IPS-11a (cell line): Measurements from ENCODE around the gene LEKR1.
"Not testable (repeated sequence)": the region's sequence is repeated elsewhere in the genome, so short reads cannot be mapped to it uniquely, and the experiment has no call there.

Experiments
- H3K4me3 ChIP-seq: one replicate; pipeline ENCODE4 v1.5.1; 2013; ENCODE audit warnings: low read depth, low read length, control low read depth

Gene LEKR1

DNA sequence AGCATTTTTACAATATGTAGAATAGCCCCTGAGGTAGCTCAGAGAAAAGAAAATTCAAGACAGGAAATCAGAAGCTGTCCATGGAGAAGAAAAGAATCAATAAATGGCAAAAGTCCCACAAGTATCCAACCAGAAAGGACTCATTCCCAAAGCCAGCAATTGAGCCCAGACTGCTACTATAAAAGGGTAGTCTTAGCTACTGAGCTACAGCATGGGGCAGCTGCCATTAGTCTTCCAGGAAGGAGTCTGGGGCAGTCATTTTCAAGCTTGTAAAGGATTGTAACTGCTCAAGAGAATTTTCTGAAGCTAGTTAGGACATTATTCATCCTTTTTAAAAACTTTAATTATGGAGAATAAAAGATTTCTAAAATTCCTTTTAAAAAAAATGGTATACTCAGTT is 10.5 kb downstream of the LEKR1 start:
- H3K4me3 ChIP-seq, result no peak overlapping the region

DNA sequence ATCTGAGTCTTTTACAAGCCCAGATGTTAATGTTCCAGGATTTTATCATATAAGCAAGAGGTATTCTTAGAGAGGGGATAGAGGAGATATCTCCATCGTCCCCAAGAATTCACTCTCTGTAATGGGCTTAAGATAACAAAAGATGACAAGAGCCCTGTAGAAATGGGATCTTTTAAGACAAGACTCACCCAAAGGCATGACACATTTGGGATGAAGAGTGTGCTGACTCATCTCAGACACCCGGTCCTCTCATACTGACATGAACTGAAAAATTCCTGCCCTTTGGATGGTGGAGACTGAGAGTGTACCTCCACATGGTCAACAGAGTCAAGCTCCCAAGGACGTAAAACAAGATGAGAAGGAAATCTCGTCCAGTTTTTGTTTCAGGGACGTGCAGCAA is 11.0 kb downstream of the LEKR1 start:
- H3K4me3 ChIP-seq, result no peak overlapping the region

DNA sequence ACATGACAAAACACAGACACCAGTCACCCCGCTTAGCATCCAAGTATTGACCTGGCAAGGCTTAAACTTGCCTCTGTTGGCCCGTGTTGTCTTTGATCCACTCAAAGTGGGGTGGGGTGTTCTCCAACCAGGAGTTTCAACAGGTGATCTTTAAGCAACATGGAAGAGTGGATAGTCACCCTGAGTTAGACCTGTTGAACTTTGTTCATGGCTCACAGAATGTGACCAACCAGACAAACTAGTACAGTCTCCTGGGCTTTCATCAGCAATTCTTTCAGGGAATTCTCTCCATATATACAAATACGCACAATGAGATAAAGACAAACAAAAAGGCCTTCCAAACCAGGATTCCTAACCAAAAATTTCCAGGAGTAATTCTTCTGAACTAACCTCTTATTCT is 11.9 kb downstream of the LEKR1 start:
- no peak overlapping the region for H3K4me3 ChIP-seq

DNA sequence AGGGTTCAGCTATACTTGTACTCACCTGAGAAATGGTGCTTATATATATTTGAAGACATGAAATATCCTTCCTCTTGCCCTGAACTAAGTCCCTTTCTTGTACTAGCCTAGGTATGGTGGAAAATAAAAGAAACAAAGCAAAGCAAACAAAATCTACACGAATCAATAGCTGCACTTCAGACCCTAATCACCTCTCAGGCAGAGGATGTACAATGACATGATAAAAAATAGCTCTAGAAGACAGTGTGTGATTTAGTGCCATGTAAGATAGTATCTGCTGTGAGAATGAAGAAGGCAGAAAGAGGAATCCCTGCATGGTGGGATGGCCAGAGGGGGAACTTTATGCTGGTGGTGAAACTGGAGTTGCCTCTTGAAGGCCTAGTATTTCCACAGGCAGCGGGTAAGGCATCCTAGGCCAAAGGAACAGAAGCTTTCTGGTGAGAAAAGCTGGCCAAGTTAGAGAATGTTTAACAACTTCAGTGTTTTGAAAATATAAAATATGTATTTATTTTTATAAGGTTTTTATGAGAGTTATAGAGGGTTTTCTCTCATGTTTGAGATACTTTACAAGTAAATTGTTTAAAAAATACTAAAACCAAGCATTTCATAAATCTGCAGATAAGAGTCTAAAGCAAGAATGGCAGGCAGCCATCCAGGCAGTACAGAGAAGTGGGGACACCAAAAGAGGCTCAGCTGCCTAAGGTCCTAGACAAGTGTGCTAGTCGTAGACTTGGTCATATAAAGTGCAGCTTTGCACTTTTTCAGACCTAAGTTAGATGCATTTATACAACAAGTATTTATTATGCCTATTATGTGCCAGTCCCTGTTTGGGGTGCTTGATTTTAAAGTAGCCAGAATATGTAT is 14.9 kb downstream of the LEKR1 start:
- no peak overlapping the region for H3K4me3 ChIP-seq

DNA sequence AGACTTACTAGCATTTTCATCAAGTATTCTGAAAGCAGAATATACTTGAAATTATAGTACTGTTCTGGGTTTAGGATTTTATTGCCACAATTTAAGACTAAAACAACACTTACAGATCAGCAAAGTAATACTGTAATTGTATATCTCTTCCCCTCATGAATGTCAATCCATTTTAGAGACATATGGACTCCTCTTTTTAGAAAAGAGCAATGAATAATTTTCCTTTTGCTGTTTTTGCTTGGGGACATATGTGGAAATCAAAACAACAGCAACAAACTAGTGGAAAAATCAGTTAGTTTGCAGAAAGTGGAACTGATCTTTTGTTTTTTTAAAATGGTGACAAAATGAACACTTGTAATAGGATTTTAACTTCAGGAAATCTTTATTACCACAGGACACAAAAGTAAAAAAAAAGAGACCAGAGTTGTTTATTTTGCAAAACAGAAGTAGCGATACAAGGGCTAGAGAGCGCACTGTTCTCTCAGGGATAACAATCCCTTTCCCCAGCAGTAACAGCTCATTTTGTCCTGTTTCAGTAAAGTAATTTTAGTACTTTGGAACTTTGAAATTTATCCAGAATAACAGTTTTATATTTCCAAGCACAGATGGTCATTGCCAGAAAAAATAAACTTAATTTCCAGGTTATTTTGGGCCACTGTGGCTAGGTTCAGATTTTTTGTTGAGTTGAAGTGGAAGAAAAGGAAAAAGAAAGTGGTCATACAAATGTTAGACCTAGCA is 17.1 kb downstream of the LEKR1 start:
- H3K4me3 ChIP-seq, result no peak overlapping the region

DNA sequence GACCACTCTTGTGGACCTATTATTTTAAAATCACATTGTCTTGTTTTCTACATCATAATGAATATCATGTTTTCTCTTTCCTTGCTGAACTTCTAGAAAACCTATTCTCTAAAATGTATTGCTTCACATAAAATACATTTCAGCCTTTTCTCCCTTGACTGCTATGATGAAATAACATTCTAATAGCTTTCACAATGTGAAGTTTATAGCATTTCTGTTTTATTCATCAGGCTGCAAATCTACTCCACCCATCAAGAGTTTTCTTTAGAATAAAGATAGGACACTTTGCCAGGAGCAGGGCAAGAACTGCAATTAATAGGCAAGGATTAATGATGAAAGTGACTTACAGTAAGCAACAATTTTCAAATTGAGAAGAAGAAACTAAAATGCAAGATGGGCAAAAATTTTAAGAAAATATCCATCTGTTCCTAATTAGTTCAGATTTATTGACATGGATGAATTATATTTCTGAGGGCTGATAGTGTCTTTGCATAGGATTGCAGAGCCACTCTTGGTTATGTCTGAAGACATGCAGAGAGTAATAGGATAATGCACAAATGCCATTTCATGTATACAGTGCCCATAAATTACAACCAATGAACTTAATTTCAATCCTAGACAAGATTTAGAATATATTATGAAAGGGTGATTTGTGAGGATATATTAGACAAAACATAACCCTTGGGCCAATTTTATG is 21.7 kb downstream of the LEKR1 start:
- no peak overlapping the region for H3K4me3 ChIP-seq

DNA sequence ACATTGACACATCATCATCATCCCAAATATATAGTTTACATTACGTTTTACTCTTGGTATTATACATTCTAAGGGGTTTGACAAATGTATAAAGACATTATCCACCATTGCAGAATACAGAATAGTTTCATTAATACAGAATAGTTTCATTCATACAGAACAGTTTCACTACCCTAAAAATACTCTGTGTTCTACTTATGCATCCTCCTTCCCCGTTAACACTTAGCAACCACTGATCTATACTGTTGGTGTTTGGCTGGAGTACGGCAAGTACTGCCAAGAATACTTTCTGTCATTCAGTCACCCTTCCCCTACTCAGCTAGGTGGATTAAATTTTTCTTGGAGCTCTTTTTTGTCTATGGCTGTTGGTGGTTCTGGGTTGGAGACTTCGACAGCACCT is 33.4 kb downstream of the LEKR1 start:
- H3K4me3 ChIP-seq, result no peak overlapping the region

DNA sequence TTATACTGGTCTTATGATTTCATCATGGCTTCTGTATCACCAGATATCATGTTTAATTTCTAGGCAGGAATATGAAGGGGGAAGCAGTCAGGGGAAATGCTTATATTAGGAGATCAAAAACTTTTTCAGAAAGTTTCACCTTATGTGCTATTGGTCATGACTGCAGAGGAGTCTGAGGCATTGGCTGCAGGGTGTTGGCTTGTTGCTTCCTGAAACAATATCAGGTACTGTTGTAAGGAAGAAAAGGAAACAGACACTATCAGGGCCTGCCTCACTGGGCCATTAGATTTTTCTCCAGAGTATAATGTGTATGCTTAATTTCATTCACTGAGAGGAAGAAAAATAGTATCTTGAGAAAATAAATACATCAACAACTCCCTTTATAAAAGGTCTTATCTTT is 34.7 kb downstream of the LEKR1 start:
- H3K4me3 ChIP-seq, result no peak overlapping the region

DNA sequence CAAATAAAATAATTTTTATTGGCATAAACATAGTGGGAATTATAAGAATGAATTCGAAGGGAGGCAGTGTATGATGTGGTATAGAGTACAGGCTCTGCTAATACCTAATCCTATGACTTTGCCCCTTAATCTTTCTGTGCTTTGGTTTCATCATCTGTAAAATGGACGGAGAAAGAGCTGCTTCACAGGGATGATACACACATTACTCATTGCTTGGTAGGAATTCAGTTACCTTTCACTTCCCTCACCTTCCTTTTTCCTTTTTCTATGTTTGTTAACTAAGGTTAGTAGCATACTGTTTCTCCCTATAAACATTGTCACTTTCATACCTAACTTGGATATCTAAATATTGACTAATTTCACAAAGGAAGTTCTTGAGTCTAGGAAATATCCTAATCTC is 36.2 kb downstream of the LEKR1 start:
- no peak overlapping the region for H3K4me3 ChIP-seq

DNA sequence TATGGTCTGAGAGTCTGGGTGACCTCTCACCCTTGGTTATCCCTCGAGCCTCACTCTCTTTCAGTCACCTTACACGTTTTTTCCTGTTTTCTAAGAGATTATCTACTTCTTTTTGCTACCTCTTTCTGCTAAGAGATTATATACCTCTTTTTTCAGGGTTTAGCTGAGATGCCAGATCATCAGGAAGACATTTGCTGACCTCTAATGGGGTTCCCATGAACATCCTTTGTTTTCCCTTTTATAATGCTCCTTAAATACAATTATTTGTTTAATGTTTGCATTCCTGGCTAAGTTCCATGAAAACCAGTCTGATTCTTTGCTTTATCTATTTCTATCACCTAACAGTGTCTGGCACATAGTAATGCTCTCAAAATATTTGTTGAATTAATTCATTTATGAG is 39.6 kb downstream of the LEKR1 start:
- no peak overlapping the region for H3K4me3 ChIP-seq

DNA sequence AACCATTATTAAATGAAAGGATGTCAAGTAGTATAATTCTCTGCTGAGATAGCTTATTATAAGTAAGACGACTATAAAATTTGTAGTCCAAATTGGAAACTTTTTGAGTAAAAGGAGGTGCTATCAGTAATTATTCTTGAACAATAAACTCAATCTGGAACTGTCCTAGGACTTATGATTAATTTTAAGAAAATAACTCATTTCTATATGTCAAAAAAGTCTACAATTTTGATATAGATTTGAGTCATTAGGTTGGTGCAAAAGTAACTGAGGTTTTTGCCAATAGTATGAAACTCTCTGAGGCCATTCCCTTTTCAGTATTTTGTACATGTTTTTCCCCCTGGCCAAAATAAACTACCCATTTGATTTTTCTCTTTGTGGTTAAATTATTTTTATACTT is 41.0 kb downstream of the LEKR1 start:
- no peak overlapping the region for H3K4me3 ChIP-seq

DNA sequence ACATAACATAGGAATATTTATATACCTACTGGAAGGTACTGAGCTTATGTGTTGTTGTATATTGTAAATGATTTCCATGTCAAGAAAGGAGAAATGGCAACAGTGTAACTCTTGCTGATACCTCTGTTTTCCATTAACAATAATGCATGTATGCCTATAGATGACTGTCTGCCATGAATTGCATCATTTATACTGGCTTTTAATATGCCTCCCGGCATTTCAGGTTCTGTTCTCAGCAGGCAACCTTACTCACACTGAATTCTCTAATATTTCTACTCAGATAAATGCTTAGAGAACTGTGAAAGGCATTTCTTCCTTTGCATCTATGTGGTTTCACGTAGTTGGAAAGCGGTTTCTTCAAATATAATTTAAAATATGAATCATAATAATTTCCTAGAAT is 41.8 kb downstream of the LEKR1 start:
- no peak overlapping the region for H3K4me3 ChIP-seq

DNA sequence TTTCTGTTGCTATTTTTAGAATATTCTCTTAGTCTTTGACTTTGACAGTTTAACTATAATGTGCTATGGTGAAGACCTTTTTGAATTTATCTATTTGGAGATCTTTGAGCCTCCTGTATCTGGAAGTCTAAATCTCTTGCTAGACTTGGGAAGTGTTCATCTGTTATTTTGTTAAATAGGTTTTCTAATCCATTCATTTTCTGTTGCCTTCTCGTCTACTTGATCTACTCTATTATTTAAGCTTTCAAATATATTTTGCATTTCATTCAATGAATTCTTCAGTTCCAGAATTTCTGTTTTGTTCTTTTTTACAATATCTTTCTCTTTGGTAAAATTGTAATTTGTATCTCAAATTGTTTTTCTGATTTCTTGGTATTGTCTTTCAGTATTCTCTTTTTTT is 47.8 kb downstream of the LEKR1 start:
- H3K4me3 ChIP-seq, result no peak overlapping the region

DNA sequence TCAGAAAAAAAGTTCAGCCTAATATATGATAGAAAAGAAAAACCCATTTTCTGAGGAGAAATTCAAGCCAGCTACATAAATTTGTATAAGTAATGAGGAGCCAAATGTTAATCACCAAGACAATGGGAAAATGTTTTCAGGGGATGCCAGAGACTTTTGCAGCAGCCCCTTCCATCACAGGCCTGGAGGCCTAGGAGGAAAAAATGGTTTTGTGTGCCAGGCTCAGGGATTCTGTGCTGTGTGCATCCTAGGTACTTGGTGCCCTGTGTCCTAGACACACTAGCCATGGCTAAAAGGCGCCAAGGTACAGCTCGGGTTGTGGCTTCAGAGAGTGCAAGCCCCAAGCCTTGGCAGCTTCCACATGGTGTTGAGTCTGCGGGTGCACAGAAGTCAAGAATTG is 53.3 kb downstream of the LEKR1 start:
- not testable (repeated sequence) for H3K4me3 ChIP-seq

DNA sequence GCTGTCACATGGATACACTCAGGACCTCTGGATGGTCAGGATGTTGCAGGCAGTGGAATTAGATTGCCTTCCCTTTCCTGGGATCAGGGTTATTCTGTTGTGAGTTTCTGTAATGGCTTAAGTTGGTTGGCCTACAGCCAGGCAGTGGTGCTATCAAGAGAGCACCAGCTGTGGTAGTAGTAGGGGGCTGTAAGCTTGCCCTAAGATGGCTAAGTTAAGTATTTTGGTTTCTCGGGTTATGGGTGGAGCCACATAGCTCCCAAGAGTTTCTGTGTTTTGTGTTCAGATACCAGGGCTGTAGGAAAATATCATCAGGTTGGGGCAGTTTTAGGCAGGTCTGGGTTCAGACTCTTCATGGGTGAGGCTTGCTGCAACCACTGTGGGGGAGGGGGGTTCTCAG is 59.6 kb downstream of the LEKR1 start:
- no peak overlapping the region for H3K4me3 ChIP-seq

DNA sequence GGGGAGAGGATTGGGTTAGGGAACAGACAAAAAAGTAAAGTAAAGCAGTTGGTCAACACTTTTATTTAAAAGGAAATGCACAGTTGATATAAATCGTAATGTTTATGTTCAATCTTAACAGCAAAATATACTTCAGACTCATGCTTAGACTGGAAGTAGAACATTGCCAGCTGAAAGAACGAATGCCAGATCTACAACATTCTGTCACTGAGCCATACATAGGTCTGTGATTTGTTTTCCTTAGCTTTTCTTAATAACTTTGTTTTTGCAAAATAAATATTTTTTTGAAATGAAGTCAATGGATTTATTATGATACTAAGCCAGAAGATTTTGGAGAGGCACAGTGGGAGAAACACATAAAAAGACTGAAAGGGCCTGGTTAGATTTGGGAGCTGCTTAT is 62.0 kb downstream of the LEKR1 start:
- H3K4me3 ChIP-seq, result no peak overlapping the region

DNA sequence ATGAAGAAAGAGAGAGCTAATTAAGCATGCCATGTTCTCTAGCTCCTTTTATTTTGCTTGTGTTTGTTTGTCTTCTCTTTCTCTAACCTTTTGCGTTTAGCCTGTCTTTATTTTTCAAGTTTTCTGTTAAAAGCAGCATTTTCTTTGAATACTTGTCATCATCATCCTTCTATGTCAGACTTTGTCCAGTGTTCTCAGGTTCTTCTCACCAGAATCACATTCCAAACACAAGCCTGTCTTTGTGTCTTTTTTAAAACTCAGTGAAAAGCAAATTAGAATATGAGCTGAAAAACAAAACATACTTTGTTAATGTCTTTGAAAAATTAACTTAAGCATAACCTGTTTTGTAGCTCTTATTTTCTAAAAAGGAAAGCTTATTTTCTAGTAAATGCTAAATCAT is 62.4 kb downstream of the LEKR1 start:
- no peak overlapping the region for H3K4me3 ChIP-seq

DNA sequence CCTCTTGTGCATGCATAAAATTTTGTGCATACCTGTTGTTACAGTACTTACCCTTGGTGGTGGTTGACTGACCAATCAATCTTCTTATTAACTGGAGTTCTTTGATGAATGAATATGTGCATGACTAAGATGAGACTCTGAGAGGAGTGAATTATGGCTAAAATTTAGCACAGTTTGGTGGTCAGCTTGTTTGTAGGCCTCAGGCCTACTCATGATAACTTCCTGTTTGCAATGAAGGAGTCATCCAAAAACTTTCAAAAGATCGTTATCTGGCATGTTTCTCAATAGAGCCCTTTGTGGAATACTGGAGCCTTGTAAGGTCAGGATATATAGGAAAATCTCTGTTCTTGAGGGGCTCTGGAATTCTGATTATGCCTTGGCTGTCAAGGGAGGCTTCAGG is 66.5 kb downstream of the LEKR1 start:
- no peak overlapping the region for H3K4me3 ChIP-seq

DNA sequence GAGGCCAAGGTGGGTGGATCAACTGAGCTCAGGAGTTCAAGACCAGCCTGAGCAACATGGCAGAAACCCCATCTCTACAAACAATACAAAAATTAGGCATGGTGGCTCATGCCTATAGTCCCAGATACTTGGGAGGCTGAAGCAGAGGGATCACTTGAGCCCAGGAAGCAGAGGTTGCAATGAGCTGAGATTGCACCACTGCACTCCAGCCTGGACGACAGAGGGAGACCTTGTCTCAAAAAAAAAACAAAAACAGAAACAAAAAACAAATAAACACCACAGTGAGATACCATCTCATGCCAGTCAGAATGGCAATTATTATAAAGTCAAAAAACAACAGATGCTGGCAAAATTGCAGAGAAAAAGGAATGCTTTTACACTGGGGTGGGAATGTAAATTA is 69.2 kb downstream of the LEKR1 start:
- not testable (repeated sequence) for H3K4me3 ChIP-seq

DNA sequence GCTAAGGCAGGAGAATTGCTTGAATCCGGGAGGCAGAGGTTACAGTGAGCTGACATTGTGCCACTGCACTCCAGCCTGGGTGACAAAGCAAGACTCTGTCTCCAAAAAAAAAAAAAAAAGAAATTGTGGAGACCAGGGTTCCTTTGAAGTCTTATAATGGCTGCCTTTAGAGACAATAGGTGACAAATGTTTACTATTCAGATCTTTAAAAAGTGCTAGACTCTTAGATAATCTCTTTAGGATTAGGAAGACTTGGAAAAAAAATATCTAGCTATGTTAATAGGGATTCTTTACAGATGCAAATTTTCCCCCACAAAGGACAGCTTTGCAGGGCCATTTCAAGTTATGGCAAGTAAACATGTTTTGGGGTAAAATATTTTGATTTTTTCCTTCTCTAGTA is 71.7 kb downstream of the LEKR1 start:
- not testable (repeated sequence) for H3K4me3 ChIP-seq

DNA sequence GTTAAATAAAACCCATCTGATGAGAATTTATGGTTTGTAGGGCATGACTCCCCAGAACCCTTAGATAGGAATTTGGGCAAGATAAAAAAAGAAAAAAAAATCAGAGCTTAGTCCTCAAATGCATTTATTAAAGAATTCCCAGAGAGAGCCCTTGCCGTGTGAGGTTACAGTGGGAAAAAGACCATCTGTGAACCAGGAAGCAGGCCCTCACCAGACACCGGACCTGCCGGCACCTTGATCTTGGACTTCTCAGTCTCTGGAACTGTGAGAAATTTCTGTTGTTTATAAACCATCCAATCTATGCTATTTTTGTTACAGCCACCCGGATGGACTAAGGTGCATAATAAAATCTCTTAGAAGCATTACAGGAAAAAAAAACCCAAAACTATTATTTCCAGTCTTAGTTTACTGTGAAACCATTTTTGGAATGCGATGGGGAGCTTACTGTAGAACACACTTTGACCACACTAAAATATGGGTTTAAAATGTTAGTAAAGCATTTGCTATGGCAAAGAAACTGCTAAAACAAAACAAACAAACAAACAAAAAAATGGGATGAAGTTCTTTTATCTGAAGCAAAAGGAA is 72.2 kb downstream of the LEKR1 start:
- no peak overlapping the region for H3K4me3 ChIP-seq

DNA sequence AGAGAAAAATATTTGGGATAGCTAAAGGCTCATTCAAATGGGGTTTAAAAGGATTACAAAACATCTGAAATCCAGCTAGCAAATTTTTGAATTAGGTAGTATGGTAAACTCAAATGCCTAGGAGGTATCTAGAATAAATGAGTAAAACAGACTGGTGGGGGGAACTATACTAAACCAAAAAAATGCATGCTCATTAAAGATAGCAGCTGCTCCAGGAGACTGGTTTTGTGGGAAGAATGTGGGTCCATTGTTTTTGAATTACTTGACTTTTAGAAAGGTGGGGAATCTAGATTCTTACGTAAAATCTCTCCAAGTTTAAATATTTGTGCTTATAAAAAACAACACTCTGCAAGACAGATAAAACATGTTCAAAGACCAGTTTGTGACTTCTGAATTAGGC is 73.8 kb downstream of the LEKR1 start:
- no peak overlapping the region for H3K4me3 ChIP-seq
